Esophagus squamous epithelium (tissue), 5 donors: ENCODE data around the gene PSMD5. TPM values are rescaled to one million over a fixed set of nuclear protein-coding genes. Genes with fewer than 3 reads are reported as not detected.

ENCODE experiments used
- DNase-seq: peaks from one replicate; lab custom pipeline; 2025; lab: John Stamatoyannopoulos, UW
- H3K27ac ChIP-seq, 4 donors: fragments of 200-600 bp; sonication (generic); one replicate each; pipeline ENCODE4 v1.5.1; 2016 to 2019; ENCODE audit warnings: mild to moderate bottlenecking in 1 of 4
- H3K27me3 ChIP-seq, 4 donors: fragments of 200-600 bp; sonication (generic); 1 replicate in 3 of 4; 2 replicates in 1 of 4; pipeline versions ENCODE4 v1.5.1 to v1.6.0; 2017 to 2021; ENCODE audit warnings: antibody characterized with exemption in 1 of 4
- H3K36me3 ChIP-seq, 3 donors: fragments of 200-600 bp; sonication (generic); one replicate each; pipeline ENCODE4 v1.5.1; 2016 to 2019
- H3K4me1 ChIP-seq, 3 donors: fragments of 200-600 bp; sonication (generic); one replicate each; pipeline ENCODE4 v1.5.1; 2017 to 2019
- H3K4me3 ChIP-seq, 4 donors: fragments of 200-600 bp; sonication (generic); 1 replicate in 3 of 4; 2 replicates in 1 of 4; pipeline ENCODE4 v1.5.1; 2016 to 2019; ENCODE audit warnings: mild to moderate bottlenecking in 2 of 4, moderate library complexity in 1 of 4
- H3K9me3 ChIP-seq, 3 donors: fragments of 200-600 bp; sonication (generic); one replicate each; pipeline ENCODE4 v1.5.1; 2016 to 2019
- POLR2A ChIP-seq, 4 donors: fragments of 450-650 bp; IDR thresholded peaks; one replicate each; pipeline ENCODE4 v1.6.1; 2017; ENCODE audit warnings: antibody characterized with exemption in 4 of 4, mild to moderate bottlenecking in 4 of 4, moderate library complexity in 3 of 4
- WGBS, 2 donors: methylation state at CpG; one replicate each; pipeline ENCODE4 v1.1.5; 2018; 5-methylcytosine and 5-hydroxymethylcytosine counted together
- intact Hi-C: fragments of 100-400 bp; cut with DNase I; formaldehyde crosslinking; loops from one replicate; pipeline ENCODE4 v1.15.0; 2022
- total RNA-seq, 4 donors: library from RNA; depleted of rRNA; stranded (reverse); fragments of >200 nt; gene quantifications; one replicate each; pipeline ENCODE4 v1.1.0, GENCODE V29; 2016
- TF ChIP-seq, protein P1 (sequence below), 6 experiments: fragments of 450-650 bp in 4 of 6; fragments of 200-600 bp in 2 of 6; sonication (generic) in 2 of 6; IDR thresholded peaks; one replicate each; pipeline ENCODE4 v1.5.1; 2016 to 2019; ENCODE audit warnings: antibody characterized with exemption in 6 of 6, mild to moderate bottlenecking in 4 of 6, moderate library complexity in 4 of 6
- donor health status: DM: yes; HTN: yes; CAD: no.

Gene PSMD5
- total RNA-seq, 4 donors from 2014 or later, result 21.4 to 35.3 (median 33.3) TPM

DNA sequence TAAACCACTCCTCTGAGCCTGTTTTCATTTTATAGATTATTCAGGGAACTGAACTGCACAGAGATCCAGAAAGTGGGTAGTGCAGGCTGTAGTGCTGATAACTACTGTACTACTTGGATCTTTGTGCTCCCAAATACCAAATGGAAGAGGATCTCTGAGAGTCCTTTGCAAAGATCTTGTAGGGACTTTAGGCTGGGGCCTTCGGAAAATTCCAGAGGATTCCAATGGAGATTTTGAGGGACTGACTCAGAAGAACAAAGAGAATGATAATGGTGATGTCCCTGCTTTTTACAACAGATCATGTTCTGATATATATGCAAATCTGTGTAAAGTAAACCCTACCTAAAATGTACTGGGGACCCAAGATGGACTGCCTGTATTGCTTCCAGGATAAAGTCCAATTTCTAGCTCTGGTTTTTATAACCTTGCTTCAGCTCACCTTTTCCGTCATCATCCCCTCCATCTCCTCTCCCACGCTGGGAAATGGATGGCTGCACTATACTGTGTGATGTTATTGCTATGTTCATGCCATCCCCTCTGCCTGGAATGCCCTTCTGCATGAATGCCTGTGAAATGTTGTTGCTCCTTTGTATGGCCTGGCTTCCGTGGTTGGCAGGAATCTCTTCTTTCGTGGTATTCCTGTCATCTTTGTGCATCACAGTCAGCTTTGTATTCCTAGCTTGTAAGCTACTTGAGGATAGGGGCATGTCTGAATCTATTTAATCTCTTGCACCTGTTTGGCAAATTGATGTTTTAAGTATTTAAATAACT is 9.7 kb upstream of the PSMD5 start:
- intact Hi-C loops, result no loop called here
- no peak overlapping the region for H3K27ac ChIP-seq
- WGBS, 2 donors, result 71 to 72% methylated on average over 4 to 5 of the region's 5 CpGs
- no peak for DNase-seq
- H3K27me3 ChIP-seq, result no peaks in the 10 kb centered on the region
- H3K36me3 ChIP-seq, result peaks cover 6 to 74% (median 6%) of the 10 kb centered on the region in 3 donors
- H3K4me3 ChIP-seq, result no peak overlapping the region
- no peak for TF ChIP-seq POLR2A (IDR thresholded peaks at IDR 0.05)
- TF ChIP-seq, protein P1, sequence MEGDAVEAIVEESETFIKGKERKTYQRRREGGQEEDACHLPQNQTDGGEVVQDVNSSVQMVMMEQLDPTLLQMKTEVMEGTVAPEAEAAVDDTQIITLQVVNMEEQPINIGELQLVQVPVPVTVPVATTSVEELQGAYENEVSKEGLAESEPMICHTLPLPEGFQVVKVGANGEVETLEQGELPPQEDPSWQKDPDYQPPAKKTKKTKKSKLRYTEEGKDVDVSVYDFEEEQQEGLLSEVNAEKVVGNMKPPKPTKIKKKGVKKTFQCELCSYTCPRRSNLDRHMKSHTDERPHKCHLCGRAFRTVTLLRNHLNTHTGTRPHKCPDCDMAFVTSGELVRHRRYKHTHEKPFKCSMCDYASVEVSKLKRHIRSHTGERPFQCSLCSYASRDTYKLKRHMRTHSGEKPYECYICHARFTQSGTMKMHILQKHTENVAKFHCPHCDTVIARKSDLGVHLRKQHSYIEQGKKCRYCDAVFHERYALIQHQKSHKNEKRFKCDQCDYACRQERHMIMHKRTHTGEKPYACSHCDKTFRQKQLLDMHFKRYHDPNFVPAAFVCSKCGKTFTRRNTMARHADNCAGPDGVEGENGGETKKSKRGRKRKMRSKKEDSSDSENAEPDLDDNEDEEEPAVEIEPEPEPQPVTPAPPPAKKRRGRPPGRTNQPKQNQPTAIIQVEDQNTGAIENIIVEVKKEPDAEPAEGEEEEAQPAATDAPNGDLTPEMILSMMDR (IDR thresholded peaks at IDR 0.05), result no peak
- peaks cover 0 to 6% (median 0%) of the 10 kb centered on the region in 3 donors for H3K4me1 ChIP-seq
- no peaks in the 10 kb centered on the region for H3K9me3 ChIP-seq

DNA sequence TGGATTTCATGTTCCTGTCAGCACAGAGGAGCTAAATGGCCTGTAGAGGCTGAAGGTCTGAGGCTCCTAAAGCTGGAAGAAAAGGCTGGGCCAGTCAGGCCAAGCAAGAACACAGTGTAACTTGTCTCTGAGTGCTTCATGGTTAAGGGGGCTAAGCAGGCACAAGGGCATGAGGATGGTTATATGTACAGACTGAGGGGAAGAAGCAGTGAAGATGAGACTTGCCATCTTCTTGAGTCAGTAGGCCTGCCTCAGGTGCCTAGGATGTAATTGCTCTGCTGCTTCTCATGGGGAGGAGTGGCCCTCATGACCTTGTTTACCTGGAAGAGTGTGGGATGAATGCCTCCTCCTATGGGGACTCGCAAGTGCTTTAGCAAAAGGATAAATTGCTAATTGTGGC is 8.7 kb upstream of the PSMD5 start:
- no peak for DNase-seq
- no peak for TF ChIP-seq POLR2A (IDR thresholded peaks at IDR 0.05)
- TF ChIP-seq, protein P1 (IDR thresholded peaks at IDR 0.05), result no peak
- no peaks in the 10 kb centered on the region for H3K9me3 ChIP-seq
- peaks cover 0 to 73% (median 0%) of the 10 kb centered on the region in 3 donors for H3K36me3 ChIP-seq
- 100% methylated on average over 1 of the region's 1 CpG for WGBS, 2 donors
- intact Hi-C loops, result no loop called here
- no peak overlapping the region for H3K27ac ChIP-seq
- no peaks in the 10 kb centered on the region for H3K27me3 ChIP-seq
- no peak overlapping the region for H3K4me3 ChIP-seq
- no peaks in the 10 kb centered on the region for H3K4me1 ChIP-seq

DNA sequence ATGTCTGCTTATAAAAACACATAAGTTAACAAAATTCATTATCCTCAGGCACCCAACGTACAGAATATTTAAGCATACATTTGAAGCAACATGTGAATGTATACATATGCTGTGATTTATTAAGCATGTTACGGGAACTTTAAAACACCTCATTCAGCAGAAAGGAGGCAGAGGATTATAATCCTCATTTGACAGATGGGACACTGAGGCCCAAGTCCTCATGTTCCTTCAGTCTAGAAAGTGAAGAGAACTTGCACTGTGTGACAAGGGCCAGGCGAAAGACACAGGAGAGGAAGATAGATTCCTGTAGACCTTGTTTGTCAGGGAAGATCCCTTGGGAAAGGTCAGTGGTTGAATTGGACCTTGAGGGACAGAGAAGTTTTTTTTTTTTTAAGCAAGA is 7.6 kb upstream of the PSMD5 start:
- Histone ChIP-seq H3K27me3 (no peaks in the 10 kb centered on the region), H3K9me3 (no peaks in the 10 kb centered on the region), H3K27ac (no peak overlapping the region), H3K36me3 (peaks cover 0 to 74% (median 0%) of the 10 kb centered on the region in 3 donors), H3K4me3 (no peak overlapping the region), H3K4me1 (peaks cover 0 to 4% (median 0%) of the 10 kb centered on the region in 3 donors)
- DNase-seq, result no peak
- intact Hi-C loops, result no loop called here
- WGBS, 2 donors, result 79 to 93% methylated on average over 3 of the region's 3 CpGs
- TF ChIP-seq POLR2A (IDR thresholded peaks at IDR 0.05), result no peak
- TF ChIP-seq, protein P1 (IDR thresholded peaks at IDR 0.05), result no peak

DNA sequence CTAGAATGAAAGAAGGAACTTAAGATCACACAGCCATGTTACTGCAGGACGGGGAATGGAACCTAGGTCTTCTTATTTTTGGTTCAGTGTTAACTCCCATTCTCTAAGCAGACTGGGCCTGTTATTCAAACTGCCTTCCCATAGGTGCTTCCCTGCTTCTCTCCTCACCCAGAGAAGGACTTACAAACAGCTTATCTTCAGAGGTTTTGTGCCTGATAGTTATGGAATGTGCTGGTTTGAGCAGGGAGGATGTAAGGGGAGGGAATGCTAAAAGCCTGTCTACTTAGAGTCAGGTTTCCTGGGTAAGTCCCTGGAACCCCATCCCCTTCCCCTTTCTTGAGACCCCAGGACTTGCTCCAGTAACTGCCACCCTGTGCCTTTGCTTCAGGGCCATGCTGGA is 4.2 kb upstream of the PSMD5 start:
- H3K36me3 ChIP-seq, result peaks cover 0 to 46% (median 0%) of the 10 kb centered on the region in 3 donors
- H3K4me3 ChIP-seq, result no peak overlapping the region
- DNase-seq, result no peak
- no peak overlapping the region for H3K27ac ChIP-seq
- 79 to 95% methylated on average over 1 of the region's 1 CpG for WGBS, 2 donors
- H3K4me1 ChIP-seq, result peaks cover 3 to 31% (median 10%) of the 10 kb centered on the region in 3 donors
- TF ChIP-seq POLR2A (IDR thresholded peaks at IDR 0.05), result no peak
- TF ChIP-seq, protein P1 (IDR thresholded peaks at IDR 0.05), result no peak
- intact Hi-C loops, result no loop called here
- H3K27me3 ChIP-seq, result no peaks in the 10 kb centered on the region
- H3K9me3 ChIP-seq, result no peaks in the 10 kb centered on the region

DNA sequence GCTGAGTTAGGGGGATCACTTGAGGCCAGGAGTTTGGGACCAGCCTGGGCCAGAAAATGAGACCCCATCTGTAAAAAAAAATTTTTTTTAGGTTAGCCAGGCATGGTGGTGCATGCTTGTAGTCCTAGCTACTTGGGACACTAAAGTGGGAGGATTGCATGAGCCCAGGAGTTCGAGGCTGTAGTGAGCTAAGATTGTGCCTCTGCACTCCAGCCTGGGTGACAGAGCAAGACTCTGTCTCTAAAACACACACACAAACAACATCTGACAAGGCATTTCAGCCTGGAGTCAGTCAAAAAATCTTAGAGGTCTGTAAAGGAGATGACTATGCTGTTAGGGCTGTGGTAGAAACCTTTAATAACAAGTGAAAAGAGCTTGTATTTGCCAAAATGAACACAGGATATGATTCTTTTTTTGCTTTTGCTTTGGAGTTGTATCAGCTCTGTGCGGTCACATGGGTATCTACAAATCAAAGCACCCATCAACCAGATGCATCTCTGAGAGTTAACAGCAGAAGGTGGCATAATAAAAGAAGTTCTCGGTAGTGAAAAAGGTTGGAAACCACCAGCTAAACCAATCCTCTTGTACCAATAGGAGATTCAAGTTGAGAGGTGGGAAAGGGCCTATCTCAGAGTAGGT is 3.6 kb upstream of the PSMD5 start:
- no peaks in the 10 kb centered on the region for H3K27me3 ChIP-seq
- H3K4me1 ChIP-seq, result peaks cover 7 to 37% (median 14%) of the 10 kb centered on the region in 3 donors
- H3K9me3 ChIP-seq, result no peaks in the 10 kb centered on the region
- H3K27ac ChIP-seq, result no peak overlapping the region
- DNase-seq, result no peak
- peak in 1 of 4 donors; percentile 10 for TF ChIP-seq POLR2A (IDR thresholded peaks at IDR 0.05)
- TF ChIP-seq, protein P1 (IDR thresholded peaks at IDR 0.05), result no peak
- no peak overlapping the region for H3K4me3 ChIP-seq
- intact Hi-C loops, result no loop called here
- H3K36me3 ChIP-seq, result peaks cover 0 to 43% (median 0%) of the 10 kb centered on the region in 3 donors
- 83% methylated on average over 3 of the region's 3 CpGs for WGBS, 2 donors
